ENCODE results near the gene NOL11. TPM values are rescaled to one million over a fixed set of nuclear protein-coding genes. Genes with fewer than 3 reads are reported as not detected.
A peak's percentile ranks its signal among the peaks of the same experiment; 100 is the strongest.

The NOL11 gene
- 58.3 and 78.6 TPM in 2 replicates for total RNA-seq (2012; rRNA removed)
- 19.9 and 26.2 TPM in 2 replicates for polyA plus RNA-seq (2012; rRNA removed)
- polyA plus RNA-seq (2012; cell fraction: cytosol; rRNA removed), result 3.5 and 8.3 TPM in 2 replicates
- 5.2 and 35.0 TPM in 2 replicates for polyA plus RNA-seq (2012; cell fraction: nucleus; rRNA removed; ENCODE audit: low replicate concordance)
- percentile 75 among the genes with signal in this experiment for Bru-seq, nascent RNA
- percentile 67 among the genes with signal in this experiment for BruChase-seq, experiment 1, labeled RNA remaining after a 6-hour chase
- percentile 72 among the genes with signal in this experiment for BruChase-seq, experiment 2, labeled RNA remaining after a 2-hour chase
- long read RNA-seq, transcript NOL11-201 (18 exons, 2,947 nt), result major isoform, 32 of 40 reads
- long read RNA-seq, partial matches to known transcripts, result 3 of 40 reads
- long read RNA-seq, other reads (novel, unspliced or antisense), result 5 of 40 reads

DNA sequence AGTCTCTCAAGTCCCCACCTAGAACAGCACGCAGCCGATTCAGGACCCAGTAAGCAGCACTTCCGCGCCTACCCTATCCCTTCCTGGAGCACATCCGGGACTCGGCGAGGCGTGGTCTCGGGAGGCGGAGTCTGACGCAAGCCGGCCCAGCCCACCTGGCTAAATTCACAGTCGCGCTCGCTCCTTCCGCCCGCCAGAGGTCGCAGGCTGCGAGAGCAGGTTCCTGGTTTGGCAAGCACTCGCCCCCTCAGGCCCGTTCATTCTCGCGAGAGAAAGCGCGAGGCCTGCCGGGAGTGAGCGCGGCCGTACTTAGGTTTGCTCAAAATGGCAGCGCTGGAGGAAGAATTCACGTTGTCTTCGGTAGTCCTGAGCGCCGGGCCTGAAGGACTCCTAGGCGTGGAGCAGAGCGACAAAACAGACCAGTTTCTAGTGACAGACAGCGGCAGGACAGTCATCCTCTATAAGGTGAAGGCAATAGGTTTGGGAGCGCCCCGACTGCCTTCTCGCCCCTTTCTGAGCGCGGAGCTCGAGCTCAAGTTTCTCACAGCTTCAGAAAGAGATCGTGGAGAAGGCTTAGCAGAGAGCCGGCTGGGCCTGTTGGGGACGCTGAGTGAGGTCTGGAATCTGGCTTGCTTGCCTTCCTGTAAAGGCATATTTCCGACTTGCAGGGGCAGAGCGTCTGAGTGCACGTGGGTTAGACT lies at the start of gene NOL11:
NOL11 (plus strand) TSS at position 313 of the 701 bp plus-strand sequence; CDS start at position 325, 12 bp downstream.
- H3K27me3 ChIP-seq (ENCODE audit: control insufficient read depth, insufficient read depth, low read length), result no peaks in the 10 kb centered on the region
- peak within 1 kb of the TSS; percentile 66 for H2BK5ac ChIP-seq (ENCODE audit: low read depth, low read length, poor library complexity, severe bottlenecking)
- H3K9me3 ChIP-seq (ENCODE audit: control insufficient read depth, insufficient read depth, low read length), result no peaks in the 10 kb centered on the region
- H3K4me3 ChIP-seq (ENCODE audit: insufficient read depth, low read depth, low read length), result peak within 1 kb of the TSS; percentile 64
- H2BK120ac ChIP-seq (ENCODE audit: low read depth, low read length), result 0 out of 2 replicates have a peak within 1 kb of the TSS, but pooled peaks have one; percentile 43
- H2BK20ac ChIP-seq (ENCODE audit: low read depth, low read length), result no peak within 1 kb of the TSS
- in situ Hi-C loops (cut with MboI; ENCODE audit: low sequenced_read_pairs), result no loop called here
- no peak within 1 kb of the TSS for H2BK15ac ChIP-seq (ENCODE audit: low read depth, low read length)
- peak within 1 kb of the TSS; percentile 86 for H2AK9ac ChIP-seq (replicated peaks; ENCODE audit: low read depth, low read length, poor library complexity)
- peak; percentile 98 for ATAC-seq (ENCODE audit: low read depth)
- WGBS, 2 experiments (ENCODE audit: extremely low coverage in 2 of 2, insufficient read length in 1 of 2), result 0% methylated on average over 22 of the region's 49 CpGs; no CpG with 5 or more reads in 1 of the 2 experiments
- H3K18ac ChIP-seq (ENCODE audit: low read depth, low read length), result peak within 1 kb of the TSS; percentile 50; the same call in 1 of the 2 replicates
- ChIA-PET POLR2A (ENCODE audit: unreplicated experiment) (no interaction called here), CTCF (interaction anchor here (0.5 to 0.8 kb wide), 2 partner anchors 66 to 319 kb away, joined by 3 read pairs; no protein-coding TSS in a partner anchor)
- H4K5ac ChIP-seq (ENCODE audit: low read depth, low read length), result peak within 1 kb of the TSS; percentile 100
- dilution Hi-C loops (cut with HindIII; ENCODE audit: low sequenced_read_pairs, unreplicated experiment), result no loop called here
- peak within 1 kb of the TSS; percentile 97 for H3K23ac ChIP-seq (ENCODE audit: low read depth, low read length)
- no peaks in the 10 kb centered on the region for H4K20me1 ChIP-seq (ENCODE audit: insufficient read depth, low read length)
- peaks cover 2% of the 10 kb centered on the region; the same call in 1 of the 2 replicates for H3K4me1 ChIP-seq (ENCODE audit: control insufficient read depth, insufficient read depth, low read length)
- intact Hi-C loops (cut with micrococcal nuclease), result loop anchor here (1.0 to 10.0 kb wide), 2 partner anchors 108 to 757 kb away; partner anchors contain the start of gene BPTF
- peaks cover 7% of the 10 kb centered on the region for H3K36me3 ChIP-seq (ENCODE audit: control insufficient read depth, insufficient read depth, low read length)
- H2AK5ac ChIP-seq (ENCODE audit: low read depth, low read length), result peak within 1 kb of the TSS; percentile 94
- peak within 1 kb of the TSS; percentile 92 for H3K9ac ChIP-seq (ENCODE audit: low read depth, low read length)
- TSS peak; percentile 81 for BruUV-seq (replicated peaks)
- H3K4me2 ChIP-seq (ENCODE audit: low read depth, low read length), result peak within 1 kb of the TSS; percentile 96
- peak; percentile 98 for DNase-seq
- H3K14ac ChIP-seq (replicated peaks; ENCODE audit: low read depth, low read length), result peak within 1 kb of the TSS; percentile 95
- peak within 1 kb of the TSS; percentile 81 for H3K27ac ChIP-seq (ENCODE audit: insufficient read depth, low read length)
- H3K79me1 ChIP-seq (ENCODE audit: low read depth in 1 of 2, low read length in 2 of 2), result peaks cover 13 to 27% of the 10 kb centered on the region in 2 experiments
- peak; percentile 56 for TF ChIP-seq SMC3 (IDR thresholded peaks at IDR 0.05; ENCODE audit: low read depth, low read length)
- TF ChIP-seq RCOR1 (IDR thresholded peaks at IDR 0.05; ENCODE audit: insufficient replicate concordance, low read length), result no peak
- no peak for TF ChIP-seq FOS (IDR thresholded peaks at IDR 0.05; ENCODE audit: low read depth, low read length)
- TF ChIP-seq MXI1 (IDR thresholded peaks at IDR 0.05; ENCODE audit: borderline replicate concordance, low read depth, low read length), result peak; percentile 61
- peak; percentile 92 for TF ChIP-seq CEBPB (IDR thresholded peaks at IDR 0.05; ENCODE audit: low read depth, low read length)
- TF ChIP-seq, protein P1, sequence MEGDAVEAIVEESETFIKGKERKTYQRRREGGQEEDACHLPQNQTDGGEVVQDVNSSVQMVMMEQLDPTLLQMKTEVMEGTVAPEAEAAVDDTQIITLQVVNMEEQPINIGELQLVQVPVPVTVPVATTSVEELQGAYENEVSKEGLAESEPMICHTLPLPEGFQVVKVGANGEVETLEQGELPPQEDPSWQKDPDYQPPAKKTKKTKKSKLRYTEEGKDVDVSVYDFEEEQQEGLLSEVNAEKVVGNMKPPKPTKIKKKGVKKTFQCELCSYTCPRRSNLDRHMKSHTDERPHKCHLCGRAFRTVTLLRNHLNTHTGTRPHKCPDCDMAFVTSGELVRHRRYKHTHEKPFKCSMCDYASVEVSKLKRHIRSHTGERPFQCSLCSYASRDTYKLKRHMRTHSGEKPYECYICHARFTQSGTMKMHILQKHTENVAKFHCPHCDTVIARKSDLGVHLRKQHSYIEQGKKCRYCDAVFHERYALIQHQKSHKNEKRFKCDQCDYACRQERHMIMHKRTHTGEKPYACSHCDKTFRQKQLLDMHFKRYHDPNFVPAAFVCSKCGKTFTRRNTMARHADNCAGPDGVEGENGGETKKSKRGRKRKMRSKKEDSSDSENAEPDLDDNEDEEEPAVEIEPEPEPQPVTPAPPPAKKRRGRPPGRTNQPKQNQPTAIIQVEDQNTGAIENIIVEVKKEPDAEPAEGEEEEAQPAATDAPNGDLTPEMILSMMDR (conservative IDR thresholded peaks at IDR 0.05; ENCODE audit: low read depth, low read length), result peak; percentile 99
- peak; percentile 56 for TF ChIP-seq RAD21 (IDR thresholded peaks at IDR 0.05; ENCODE audit: low read length)
- TF ChIP-seq, protein P2, sequence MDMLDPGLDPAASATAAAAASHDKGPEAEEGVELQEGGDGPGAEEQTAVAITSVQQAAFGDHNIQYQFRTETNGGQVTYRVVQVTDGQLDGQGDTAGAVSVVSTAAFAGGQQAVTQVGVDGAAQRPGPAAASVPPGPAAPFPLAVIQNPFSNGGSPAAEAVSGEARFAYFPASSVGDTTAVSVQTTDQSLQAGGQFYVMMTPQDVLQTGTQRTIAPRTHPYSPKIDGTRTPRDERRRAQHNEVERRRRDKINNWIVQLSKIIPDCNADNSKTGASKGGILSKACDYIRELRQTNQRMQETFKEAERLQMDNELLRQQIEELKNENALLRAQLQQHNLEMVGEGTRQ (IDR thresholded peaks at IDR 0.05; ENCODE audit: low read depth, low read length), result peak; percentile 46; the same call in 1 of the 2 replicates
- peak; percentile 89 for TF ChIP-seq MAZ (IDR thresholded peaks at IDR 0.05; ENCODE audit: borderline replicate concordance, low read depth, low read length)
- peak; percentile 91 for TF ChIP-seq POLR2A (IDR thresholded peaks at IDR 0.05; ENCODE audit: low read depth, low read length)
- peak within 1 kb of the TSS; percentile 89 for H3K4ac ChIP-seq (ENCODE audit: low read depth, low read length)
- H2AFZ ChIP-seq (replicated peaks; ENCODE audit: low read length, poor library complexity), result peak within 1 kb of the TSS; percentile 95
- peak within 1 kb of the TSS; percentile 79 for H3K56ac ChIP-seq (ENCODE audit: extremely low read depth, insufficient read depth, low read length)
- no peaks in the 10 kb centered on the region for H3K9me1 ChIP-seq (ENCODE audit: insufficient read depth, low read length)
- H4K8ac ChIP-seq (ENCODE audit: low read depth in 2 of 2, low read length in 2 of 2), result peak within 1 kb of the TSS; percentile 87 to 96
- peak within 1 kb of the TSS; percentile 85 for H4K91ac ChIP-seq (ENCODE audit: insufficient read depth, low read depth, low read length)
